Measurements from ENCODE around the gene RAB40AL.
"Not testable (repeated sequence)": the region's sequence is repeated elsewhere in the genome, so short reads cannot be mapped to it uniquely, and the experiment has no call there.

RAB40AL gene, protein sequence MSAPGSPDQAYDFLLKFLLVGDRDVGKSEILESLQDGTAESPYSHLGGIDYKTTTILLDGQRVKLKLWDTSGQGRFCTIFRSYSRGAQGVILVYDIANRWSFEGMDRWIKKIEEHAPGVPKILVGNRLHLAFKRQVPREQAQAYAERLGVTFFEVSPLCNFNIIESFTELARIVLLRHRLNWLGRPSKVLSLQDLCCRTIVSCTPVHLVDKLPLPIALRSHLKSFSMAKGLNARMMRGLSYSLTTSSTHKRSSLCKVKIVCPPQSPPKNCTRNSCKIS

DNA sequence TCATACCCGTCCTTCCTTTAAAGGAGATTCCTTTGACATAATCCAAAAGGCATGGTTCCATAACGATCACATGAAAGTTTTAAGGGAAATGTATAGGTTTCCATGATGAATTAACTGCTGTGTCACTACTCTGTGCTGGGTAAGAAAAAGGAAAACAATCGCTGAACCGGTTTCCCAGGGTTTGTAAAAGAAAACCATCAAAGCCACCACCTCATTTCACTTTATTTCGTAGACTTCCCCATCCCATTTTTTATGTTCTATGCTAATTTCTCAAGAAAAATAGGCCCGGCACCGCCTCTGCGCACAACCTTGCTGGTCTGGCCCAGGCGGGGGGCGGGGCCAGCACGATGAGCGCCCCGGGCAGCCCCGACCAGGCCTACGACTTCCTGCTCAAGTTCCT lies at the start of gene RAB40AL:
RAB40AL (plus strand) TSS at position 301 of the 400 bp plus-strand sequence; CDS start at position 348, 47 bp downstream.
- not testable (repeated sequence) for H3K4me1 ChIP-seq (ENCODE audit: control insufficient read depth in 2 of 2, insufficient read depth in 2 of 2, low read length in 2 of 2); H3K27me3 ChIP-seq (ENCODE audit: control insufficient read depth in 2 of 2, insufficient read depth in 2 of 2, low read length in 2 of 2); H3K9me3 ChIP-seq (ENCODE audit: control insufficient read depth in 2 of 2, low read length in 2 of 2); H3K4me3 ChIP-seq (ENCODE audit: low read length in 2 of 2); H3K27ac ChIP-seq (ENCODE audit: low read depth in 2 of 2, low read length in 2 of 2); H3K36me3 ChIP-seq (ENCODE audit: control insufficient read depth in 2 of 2, insufficient read depth in 2 of 2, low read length in 2 of 2); H3K9ac ChIP-seq (ENCODE audit: low read depth in 1 of 2, low read length in 2 of 2)

DNA sequence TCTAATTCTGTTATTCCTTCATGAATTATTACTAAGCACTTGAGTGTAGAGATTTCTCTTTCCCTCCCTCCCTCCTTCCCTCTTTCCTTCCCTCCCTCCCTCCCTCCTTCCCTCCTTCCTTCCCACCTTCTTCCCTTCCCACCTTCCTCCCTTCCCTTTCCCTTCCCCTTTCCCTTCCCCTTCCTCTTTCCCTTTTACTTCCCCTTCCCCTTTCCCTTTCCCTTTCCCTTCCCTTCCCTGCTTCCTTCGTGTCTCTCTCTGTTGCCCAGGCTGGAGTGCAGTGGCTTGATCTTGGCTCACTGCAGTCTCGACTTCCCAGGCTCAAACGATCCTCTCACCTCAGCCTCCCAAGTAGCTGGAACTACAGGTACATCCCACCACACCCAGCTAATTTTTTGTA lies 49.4 kb upstream of the RAB40AL start:
- Histone ChIP-seq H3K36me3 (ENCODE audit: control insufficient read depth in 2 of 2, insufficient read depth in 2 of 2, low read length in 2 of 2) (no peaks in the 10 kb centered on the region), H3K9ac (ENCODE audit: low read depth in 1 of 2, low read length in 2 of 2) (no peak overlapping the region), H3K27ac (ENCODE audit: low read depth in 2 of 2, low read length in 2 of 2) (no peak overlapping the region), H3K9me3 (ENCODE audit: control insufficient read depth in 2 of 2, low read length in 2 of 2) (no peaks in the 10 kb centered on the region), H3K4me1 (ENCODE audit: control insufficient read depth in 2 of 2, insufficient read depth in 2 of 2, low read length in 2 of 2) (no peaks in the 10 kb centered on the region), H3K4me3 (ENCODE audit: low read length in 2 of 2) (no peak overlapping the region), H3K27me3 (ENCODE audit: control insufficient read depth in 2 of 2, insufficient read depth in 2 of 2, low read length in 2 of 2) (no peaks in the 10 kb centered on the region)

DNA sequence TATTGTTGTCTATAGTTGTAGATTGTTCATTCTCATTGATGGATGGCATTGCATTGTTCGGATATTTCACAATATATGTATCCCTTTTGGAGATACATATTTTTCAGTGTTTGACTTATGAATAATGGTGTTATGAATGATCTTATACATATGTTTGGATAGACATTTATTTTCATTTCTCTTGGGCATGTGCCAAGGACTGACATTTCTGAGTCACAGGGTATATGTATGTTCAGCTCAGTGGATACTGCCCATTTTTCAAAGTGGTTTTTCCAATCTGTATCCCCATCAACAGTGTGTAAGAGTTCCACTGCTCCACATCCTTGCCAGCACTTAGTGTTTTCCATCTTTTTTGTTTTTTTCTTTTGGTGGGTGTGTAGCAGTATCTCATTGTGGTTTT lies 45.0 kb upstream of the RAB40AL start:
- no peak overlapping the region for H3K27ac ChIP-seq (ENCODE audit: low read depth in 2 of 2, low read length in 2 of 2)
- no peaks in the 10 kb centered on the region for H3K4me1 ChIP-seq (ENCODE audit: control insufficient read depth in 2 of 2, insufficient read depth in 2 of 2, low read length in 2 of 2)
- no peaks in the 10 kb centered on the region for H3K27me3 ChIP-seq (ENCODE audit: control insufficient read depth in 2 of 2, insufficient read depth in 2 of 2, low read length in 2 of 2)
- H3K9ac ChIP-seq (ENCODE audit: low read depth in 1 of 2, low read length in 2 of 2) = no peak overlapping the region
- H3K4me3 ChIP-seq (ENCODE audit: low read length in 2 of 2) = no peak overlapping the region
- no peaks in the 10 kb centered on the region for H3K36me3 ChIP-seq (ENCODE audit: control insufficient read depth in 2 of 2, insufficient read depth in 2 of 2, low read length in 2 of 2)
- H3K9me3 ChIP-seq (ENCODE audit: control insufficient read depth in 2 of 2, low read length in 2 of 2) = no peaks in the 10 kb centered on the region

DNA sequence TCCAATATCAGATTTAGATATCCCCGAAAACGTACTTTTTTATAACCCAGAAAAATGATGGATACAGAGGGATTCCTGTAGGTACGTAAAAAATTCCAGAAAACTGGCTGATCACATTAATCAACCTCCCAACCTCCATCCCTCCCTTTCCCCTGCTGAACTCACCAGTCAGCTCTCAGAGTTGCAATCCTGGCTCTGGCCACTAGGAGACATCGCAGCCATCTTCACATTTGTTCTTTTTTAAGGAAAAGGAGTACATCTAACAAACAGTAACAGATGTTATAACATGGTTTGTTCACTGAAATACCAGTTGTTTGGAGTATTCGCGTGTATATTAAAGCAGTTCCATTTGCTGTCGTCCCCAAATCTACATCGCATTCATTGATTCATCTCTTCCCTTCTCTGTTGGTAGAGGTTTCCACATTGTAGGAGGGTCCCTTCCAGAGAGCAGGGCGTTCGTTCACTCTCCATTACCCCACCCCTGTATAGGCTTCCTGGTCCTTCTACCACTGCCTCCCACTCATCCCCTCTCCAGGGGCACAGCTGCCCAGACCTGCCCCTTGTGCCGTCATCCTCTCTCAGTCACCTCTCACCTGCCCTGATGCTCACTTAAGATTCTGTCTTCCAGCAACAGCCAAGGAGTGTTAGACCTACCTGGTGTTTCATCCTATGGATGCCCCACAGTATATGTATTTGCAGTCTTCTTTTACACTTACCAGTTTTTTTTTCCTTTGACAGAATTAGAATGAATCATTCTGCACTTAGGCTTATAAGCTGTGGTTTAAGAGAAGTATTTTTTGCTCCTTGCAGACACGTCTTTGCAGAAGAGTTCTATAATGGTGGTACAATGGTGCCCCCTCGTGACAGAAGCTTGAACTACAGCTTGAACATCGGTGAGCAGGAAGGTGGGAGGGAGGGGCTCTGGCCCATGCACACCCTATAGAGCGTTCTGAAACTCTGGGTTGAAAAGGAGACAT lies 36.8 kb upstream of the RAB40AL start:
- Histone ChIP-seq H3K4me3 (ENCODE audit: low read length in 2 of 2) (no peak overlapping the region), H3K27ac (ENCODE audit: low read depth in 2 of 2, low read length in 2 of 2) (no peak overlapping the region), H3K9ac (ENCODE audit: low read depth in 1 of 2, low read length in 2 of 2) (no peak overlapping the region), H3K36me3 (ENCODE audit: control insufficient read depth in 2 of 2, insufficient read depth in 2 of 2, low read length in 2 of 2) (no peaks in the 10 kb centered on the region), H3K27me3 (ENCODE audit: control insufficient read depth in 2 of 2, insufficient read depth in 2 of 2, low read length in 2 of 2) (no peaks in the 10 kb centered on the region), H3K4me1 (ENCODE audit: control insufficient read depth in 2 of 2, insufficient read depth in 2 of 2, low read length in 2 of 2) (no peaks in the 10 kb centered on the region), H3K9me3 (ENCODE audit: control insufficient read depth in 2 of 2, low read length in 2 of 2) (no peaks in the 10 kb centered on the region)

DNA sequence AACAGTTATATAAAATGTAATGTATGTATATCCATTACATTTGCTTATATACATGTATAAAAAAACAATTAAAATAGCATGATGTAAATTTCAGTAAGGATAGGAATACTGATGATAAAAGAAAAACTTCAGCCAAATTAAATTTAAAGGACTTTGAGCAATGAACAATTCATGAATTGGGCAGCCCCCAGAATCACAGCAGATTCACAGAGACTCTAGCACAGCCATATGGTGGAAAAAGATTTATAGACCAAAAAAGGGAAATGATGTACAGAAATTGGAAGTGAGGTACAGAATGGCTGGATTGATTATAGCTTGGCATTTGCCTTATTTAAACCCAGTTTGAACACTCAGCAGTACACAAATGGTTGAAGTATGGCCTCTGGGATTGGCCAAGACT lies 34.7 kb upstream of the RAB40AL start:
- Histone ChIP-seq H3K9ac (ENCODE audit: low read depth in 1 of 2, low read length in 2 of 2) (no peak overlapping the region), H3K36me3 (ENCODE audit: control insufficient read depth in 2 of 2, insufficient read depth in 2 of 2, low read length in 2 of 2) (peaks cover 3 to 4% of the 10 kb centered on the region in 2 donors), H3K27ac (ENCODE audit: low read depth in 2 of 2, low read length in 2 of 2) (no peak overlapping the region), H3K4me1 (ENCODE audit: control insufficient read depth in 2 of 2, insufficient read depth in 2 of 2, low read length in 2 of 2) (no peaks in the 10 kb centered on the region), H3K27me3 (ENCODE audit: control insufficient read depth in 2 of 2, insufficient read depth in 2 of 2, low read length in 2 of 2) (no peaks in the 10 kb centered on the region), H3K4me3 (ENCODE audit: low read length in 2 of 2) (no peak overlapping the region), H3K9me3 (ENCODE audit: control insufficient read depth in 2 of 2, low read length in 2 of 2) (no peaks in the 10 kb centered on the region)

DNA sequence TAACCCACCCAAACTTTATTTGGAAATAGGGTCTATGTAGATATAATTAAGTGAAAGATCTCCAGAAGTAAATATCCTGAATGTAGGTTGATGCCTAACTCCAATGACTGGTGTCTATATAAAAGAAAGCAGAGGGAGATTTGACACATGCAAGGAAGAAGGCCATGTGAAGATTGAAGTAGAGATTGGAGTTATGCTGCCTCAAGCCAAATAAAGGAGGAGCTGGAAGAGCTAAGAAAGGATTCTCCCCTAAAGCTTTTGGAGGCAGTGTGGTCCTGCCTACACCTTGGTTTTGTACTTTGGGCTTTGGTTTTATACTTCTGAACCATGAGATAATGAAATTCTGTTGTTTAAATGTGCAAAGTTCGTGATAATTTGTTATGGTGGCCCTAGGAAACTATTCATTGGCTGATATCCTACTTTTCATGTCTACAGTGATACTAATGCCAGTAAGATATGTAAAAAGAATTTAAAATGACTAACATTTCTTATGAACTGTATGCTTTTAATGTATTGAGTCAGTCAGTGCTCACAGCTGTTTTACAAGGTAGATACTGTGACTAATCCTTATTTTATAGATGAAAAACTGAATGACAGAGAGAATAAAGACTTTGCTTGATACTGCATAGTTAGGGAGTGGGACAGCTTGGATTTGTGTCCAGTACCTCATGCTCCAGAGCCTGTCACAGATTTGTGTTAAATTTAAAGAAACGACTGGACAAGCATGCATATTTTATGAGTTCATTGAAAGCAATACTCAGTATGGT lies 5.9 kb upstream of the RAB40AL start:
- Histone ChIP-seq H3K9me3 (ENCODE audit: control insufficient read depth in 2 of 2, low read length in 2 of 2) (no peaks in the 10 kb centered on the region), H3K9ac (ENCODE audit: low read depth in 1 of 2, low read length in 2 of 2) (no peak overlapping the region), H3K4me3 (ENCODE audit: low read length in 2 of 2) (no peak overlapping the region), H3K4me1 (ENCODE audit: control insufficient read depth in 2 of 2, insufficient read depth in 2 of 2, low read length in 2 of 2) (no peaks in the 10 kb centered on the region), H3K27ac (ENCODE audit: low read depth in 2 of 2, low read length in 2 of 2) (no peak overlapping the region), H3K27me3 (ENCODE audit: control insufficient read depth in 2 of 2, insufficient read depth in 2 of 2, low read length in 2 of 2) (no peaks in the 10 kb centered on the region), H3K36me3 (ENCODE audit: control insufficient read depth in 2 of 2, insufficient read depth in 2 of 2, low read length in 2 of 2) (no peaks in the 10 kb centered on the region)

DNA sequence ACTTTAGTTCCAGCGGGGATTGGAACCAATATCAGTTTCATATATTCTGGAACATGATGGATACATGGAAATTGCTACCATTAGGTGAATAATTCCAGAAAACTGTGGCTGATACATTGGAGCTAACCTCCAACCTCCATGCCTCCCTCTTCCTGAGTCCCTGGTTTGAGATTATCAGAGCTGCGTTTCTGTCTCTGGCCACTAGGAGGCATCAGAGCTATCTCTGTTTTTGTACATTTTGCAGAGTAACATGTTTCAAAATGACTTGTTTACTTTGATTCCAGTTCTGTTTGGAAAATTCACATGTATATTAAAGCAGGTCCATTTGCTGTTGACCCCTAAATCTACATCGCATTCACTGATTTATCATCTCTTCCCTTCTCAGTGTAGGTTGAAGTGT lies 2.4 kb upstream of the RAB40AL start:
- Histone ChIP-seq H3K9me3 (ENCODE audit: control insufficient read depth in 2 of 2, low read length in 2 of 2) (no peaks in the 10 kb centered on the region), H3K27ac (ENCODE audit: low read depth in 2 of 2, low read length in 2 of 2) (no peak overlapping the region), H3K4me3 (ENCODE audit: low read length in 2 of 2) (no peak overlapping the region), H3K4me1 (ENCODE audit: control insufficient read depth in 2 of 2, insufficient read depth in 2 of 2, low read length in 2 of 2) (no peaks in the 10 kb centered on the region), H3K36me3 (ENCODE audit: control insufficient read depth in 2 of 2, insufficient read depth in 2 of 2, low read length in 2 of 2) (no peaks in the 10 kb centered on the region), H3K27me3 (ENCODE audit: control insufficient read depth in 2 of 2, insufficient read depth in 2 of 2, low read length in 2 of 2) (no peaks in the 10 kb centered on the region), H3K9ac (ENCODE audit: low read depth in 1 of 2, low read length in 2 of 2) (no peak overlapping the region)

DNA sequence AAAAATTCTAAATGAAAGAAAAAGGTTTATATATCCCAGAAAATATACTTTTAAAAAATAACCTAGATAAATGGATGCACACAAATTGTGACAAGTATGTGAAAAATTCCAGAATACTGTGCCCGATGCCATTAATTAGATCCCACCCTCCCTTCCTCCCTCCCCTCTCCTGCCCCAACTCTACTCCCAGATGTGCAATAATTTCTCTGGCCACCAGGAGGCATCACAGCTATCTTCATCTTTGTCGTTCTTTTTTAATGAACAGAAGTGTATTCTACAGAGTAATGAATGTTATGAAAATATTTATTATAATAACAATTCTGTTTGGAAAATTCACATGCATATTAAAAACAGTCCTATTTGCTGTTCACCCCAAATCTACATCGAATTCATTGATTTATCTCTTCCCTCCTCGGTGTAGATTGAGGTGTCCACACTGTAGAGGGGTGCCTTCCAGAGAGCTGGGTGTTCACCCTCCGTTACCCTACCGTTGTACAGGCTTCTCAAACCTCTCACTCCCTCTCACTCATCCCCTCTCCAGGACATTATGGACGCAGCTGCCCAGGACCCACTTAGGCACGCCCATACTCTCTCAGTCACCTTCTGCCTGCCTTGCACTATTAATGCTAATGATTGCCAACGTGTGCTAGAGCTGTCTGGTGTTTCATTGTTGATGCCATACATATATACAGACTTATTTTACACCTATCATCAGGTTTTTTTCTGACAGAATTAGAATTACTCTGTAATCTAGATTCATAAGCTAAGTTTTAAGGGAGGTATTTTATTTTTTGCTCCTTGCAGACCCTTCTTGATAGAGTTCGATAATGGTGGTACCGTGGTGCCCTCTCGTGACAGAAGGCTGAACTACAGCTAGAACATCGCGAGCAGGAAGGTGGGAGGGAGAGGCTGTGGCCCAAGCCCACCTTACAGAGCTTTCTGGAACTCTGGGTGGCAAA lies 14.1 kb downstream of the RAB40AL start:
- Histone ChIP-seq H3K9me3 (ENCODE audit: control insufficient read depth in 2 of 2, low read length in 2 of 2) (no peaks in the 10 kb centered on the region), H3K4me1 (ENCODE audit: control insufficient read depth in 2 of 2, insufficient read depth in 2 of 2, low read length in 2 of 2) (no peaks in the 10 kb centered on the region), H3K36me3 (ENCODE audit: control insufficient read depth in 2 of 2, insufficient read depth in 2 of 2, low read length in 2 of 2) (no peaks in the 10 kb centered on the region), H3K9ac (ENCODE audit: low read depth in 1 of 2, low read length in 2 of 2) (no peak overlapping the region), H3K27ac (ENCODE audit: low read depth in 2 of 2, low read length in 2 of 2) (no peak overlapping the region), H3K4me3 (ENCODE audit: low read length in 2 of 2) (peak overlapping the region; percentile 1 to 36), H3K27me3 (ENCODE audit: control insufficient read depth in 2 of 2, insufficient read depth in 2 of 2, low read length in 2 of 2) (no peaks in the 10 kb centered on the region)

DNA sequence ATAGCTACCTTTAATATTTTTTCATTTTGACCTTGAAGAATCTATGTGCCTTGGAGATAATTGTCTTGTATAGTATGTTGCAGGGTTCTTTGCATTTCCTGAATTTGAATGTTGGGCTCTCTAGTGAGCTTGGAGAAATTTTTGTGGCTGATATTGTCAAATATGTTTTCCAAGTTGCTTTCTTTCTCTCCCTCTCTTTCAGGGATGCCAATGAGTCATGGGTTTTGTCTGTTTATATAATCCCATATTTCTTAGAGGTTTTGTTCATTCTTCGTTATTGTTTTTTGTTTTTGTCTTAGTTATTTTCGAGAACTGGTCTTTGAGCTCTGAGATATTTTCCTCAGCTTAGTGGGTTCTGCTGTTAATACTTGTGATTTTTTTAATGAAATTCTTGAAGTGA lies 20.7 kb downstream of the RAB40AL start:
- Histone ChIP-seq H3K4me1 (ENCODE audit: control insufficient read depth in 2 of 2, insufficient read depth in 2 of 2, low read length in 2 of 2) (no peaks in the 10 kb centered on the region), H3K4me3 (ENCODE audit: low read length in 2 of 2) (no peak overlapping the region), H3K9me3 (ENCODE audit: control insufficient read depth in 2 of 2, low read length in 2 of 2) (no peaks in the 10 kb centered on the region), H3K27ac (ENCODE audit: low read depth in 2 of 2, low read length in 2 of 2) (no peak overlapping the region), H3K9ac (ENCODE audit: low read depth in 1 of 2, low read length in 2 of 2) (no peak overlapping the region), H3K27me3 (ENCODE audit: control insufficient read depth in 2 of 2, insufficient read depth in 2 of 2, low read length in 2 of 2) (no peaks in the 10 kb centered on the region), H3K36me3 (ENCODE audit: control insufficient read depth in 2 of 2, insufficient read depth in 2 of 2, low read length in 2 of 2) (no peaks in the 10 kb centered on the region)
